Muscle of back (tissue), 11 donors: Measurements from ENCODE around the gene POLDIP3. TPM values are rescaled to one million over a fixed set of nuclear protein-coding genes. Genes with fewer than 3 reads are reported as not detected.
"Not testable (repeated sequence)": the region's sequence is repeated elsewhere in the genome, so short reads cannot be mapped to it uniquely, and the experiment has no call there.

ENCODE experiments used
- DNase-seq, 3 donors: peaks; one replicate each; pipeline versions ENCODE4 v3.0.0 to v3.0.0-alpha.2; 2013
- polyA plus RNA-seq, 10 donors: library from polyadenylated mRNA; unstranded; fragments of 120-200 nt; gene quantifications; one replicate each; pipeline ENCODE4 v1.2.1, GENCODE V29; 2013; ENCODE audit not compliant: insufficient read length in 10 of 10

Gene POLDIP3
- polyA plus RNA-seq, 10 donors, result 51.5 to 65.6 (median 56.9) TPM

- no peak for DNase-seq
These were observed 52.8 kb downstream of the POLDIP3 start for GRCh38 chr22:42561856-42562255.

GRCh38 chr22:42560781-42561180, 53.9 kb downstream of the POLDIP3 start:
- peak in 1 of 3 donors; percentile 21 for DNase-seq

- DNase-seq, result no peak
These were observed 54.3 kb downstream of the POLDIP3 start for GRCh38 chr22:42560381-42560780.

- DNase-seq, result peak; percentile 76 to 92 (median 89)
These were observed 61.0 kb downstream of the POLDIP3 start, which contains the start of gene SERHL2 for GRCh38 chr22:42553475-42554361. SERHL2 (plus strand) TSS chr22:42553956; CDS start chr22:42554021, 65 bp downstream.

- DNase-seq, result not testable (repeated sequence)
These were observed 62.4 kb downstream of the POLDIP3 start for GRCh38 chr22:42552294-42552647.

- no peak for DNase-seq
These were observed 65.2 kb downstream of the POLDIP3 start for GRCh38 chr22:42549331-42550060.

- DNase-seq, result no peak
These were observed 65.9 kb downstream of the POLDIP3 start for GRCh38 chr22:42548597-42549330.

GRCh38 chr22:42548126-42548525, 66.6 kb downstream of the POLDIP3 start:
- DNase-seq, result not testable (repeated sequence)

GRCh38 chr22:42547562-42547961, 67.1 kb downstream of the POLDIP3 start:
- DNase-seq, result no peak

- DNase-seq, result no peak
These were observed 70.0 kb downstream of the POLDIP3 start for GRCh38 chr22:42544686-42545085.

- not testable (repeated sequence) for DNase-seq
These were observed 75.4 kb downstream of the POLDIP3 start for GRCh38 chr22:42539236-42539771.

GRCh38 chr22:42537199-42537831, 77.4 kb downstream of the POLDIP3 start:
- not testable (repeated sequence) for DNase-seq

GRCh38 chr22:42536634-42537033, 78.0 kb downstream of the POLDIP3 start:
- not testable (repeated sequence) for DNase-seq

- DNase-seq, result no peak
These were observed 78.5 kb downstream of the POLDIP3 start for GRCh38 chr22:42536166-42536565.

GRCh38 chr22:42535082-42535731, 79.5 kb downstream of the POLDIP3 start:
- DNase-seq, result not testable (repeated sequence)

Other genes starting within 250 kb of the POLDIP3 start
- 1 to 10 TPM in 2 of 10 donors, under 1 TPM in 8; 0.35 to 1.2 (median 0.88) TPM for gene NFAM1, start 182.5 kb downstream of the POLDIP3 start, polyA plus RNA-seq
- gene RRP7A, start 95.1 kb downstream of the POLDIP3 start, polyA plus RNA-seq, result 10 to 100 TPM; 15.3 to 30.3 (median 19.7) TPM
- gene SERHL2, start 60.9 kb downstream of the POLDIP3 start, polyA plus RNA-seq, result 1 to 10 TPM; 2.0 to 6.5 (median 2.9) TPM
- under 1 TPM in 1 of 10 donors, not detected in 9; 0.31 TPM for gene ATP5MGL, start 25.7 kb upstream of the POLDIP3 start, polyA plus RNA-seq
- 100 to 1,000 TPM; 125 to 176 (median 146) TPM for gene CYB5R3, start 34.5 kb upstream of the POLDIP3 start, polyA plus RNA-seq
- 10 to 100 TPM; 13.5 to 24.5 (median 20.4) TPM for gene A4GALT, start 106.0 kb upstream of the POLDIP3 start, polyA plus RNA-seq
- gene ARFGAP3, start 242.4 kb upstream of the POLDIP3 start, polyA plus RNA-seq, result 10 to 100 TPM; 31.2 to 45.6 (median 37.5) TPM